NT2/D1 (cell line): ENCODE results near the gene RALGPS2.
A peak's percentile ranks its signal among the peaks of the same experiment; 100 is the strongest.
"Not testable (repeated sequence)": the region's sequence is repeated elsewhere in the genome, so short reads cannot be mapped to it uniquely, and the experiment has no call there.

Experiments
- DNase-seq: peaks from one replicate; pipeline ENCODE4 v3.0.0-alpha.2; 2011; ENCODE audit warnings: low read depth, low spot score
- H3K27me3 ChIP-seq: 2 replicates; pipeline ENCODE4 v1.6.0; 2011; ENCODE audit warnings: mild to moderate bottlenecking; ENCODE audit not compliant: insufficient read length, insufficient read depth
- H3K36me3 ChIP-seq: 2 replicates; pipeline ENCODE4 v1.6.1; 2011; ENCODE audit warnings: mild to moderate bottlenecking, low read length, mixed read lengths; ENCODE audit not compliant: insufficient read depth, insufficient read length
- H3K4me1 ChIP-seq: 2 replicates; pipeline ENCODE4 v1.5.1; 2011; ENCODE audit not compliant: insufficient read depth, insufficient read length
- H3K4me3 ChIP-seq: 2 replicates; pipeline ENCODE4 v1.5.1; 2011; ENCODE audit warnings: low read depth; ENCODE audit not compliant: insufficient read length
- H3K9ac ChIP-seq: 2 replicates; pipeline ENCODE4 v1.6.0; 2011; ENCODE audit warnings: low read depth; ENCODE audit not compliant: insufficient read length
- H3K9me3 ChIP-seq: 2 replicates; pipeline ENCODE4 v1.5.1; 2011; ENCODE audit warnings: mild to moderate bottlenecking, low read length; ENCODE audit not compliant: insufficient read depth
- SUZ12 ChIP-seq: IDR thresholded peaks from 2 replicates; pipeline ENCODE4 v1.6.1; 2011; ENCODE audit not compliant: insufficient read length, insufficient read depth; ENCODE audit errors: extremely low read depth
- YY1 ChIP-seq: IDR thresholded peaks from 2 replicates; pipeline ENCODE4 v1.6.1; 2011; ENCODE audit not compliant: insufficient read length, insufficient read depth
- ZNF274 ChIP-seq: IDR thresholded peaks from 2 replicates; pipeline ENCODE4 v1.6.1; 2011; ENCODE audit warnings: mild to moderate bottlenecking, low read depth, low read length

The RALGPS2 gene

DNA sequence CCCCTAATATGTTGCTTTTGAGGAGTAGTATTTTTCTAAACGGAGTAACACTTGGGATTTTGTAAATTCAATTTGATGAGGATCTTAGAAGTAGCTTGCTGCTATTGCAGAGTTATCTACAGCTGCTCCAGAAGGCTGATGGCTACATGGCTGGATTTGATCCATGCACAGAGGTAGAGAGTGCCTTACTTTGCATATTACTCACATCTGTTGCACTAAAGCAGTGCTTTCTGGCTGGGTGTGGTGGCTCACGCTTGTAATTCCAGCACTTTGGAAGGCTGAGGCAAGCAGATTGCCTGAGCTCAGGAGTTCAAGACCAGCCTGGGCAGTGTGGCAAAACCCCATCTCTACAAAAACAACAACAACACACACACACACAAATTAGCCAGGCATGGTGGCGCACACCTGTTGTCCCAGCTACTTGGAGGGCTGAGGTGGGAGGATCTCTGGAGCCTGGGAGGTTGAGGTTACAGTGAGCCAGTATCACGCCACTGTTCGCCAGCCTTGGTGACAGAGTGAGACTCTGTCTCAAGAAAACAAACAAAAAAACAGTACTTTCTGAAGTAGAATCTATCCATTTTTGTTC is 24.6 kb downstream of the RALGPS2 start:
- peaks cover 14% of the 10 kb centered on the region for H3K9me3 ChIP-seq
- TF ChIP-seq YY1 (no peak), SUZ12 (no peak), ZNF274 (no peak)
- no peak overlapping the region for H3K4me3 ChIP-seq
- H3K36me3 ChIP-seq = peaks cover 2% of the 10 kb centered on the region
- no peaks in the 10 kb centered on the region for H3K27me3 ChIP-seq
- H3K9ac ChIP-seq = no peak overlapping the region
- no peak for DNase-seq
- no peaks in the 10 kb centered on the region for H3K4me1 ChIP-seq

- peaks cover 27% of the 10 kb centered on the region for H3K9me3 ChIP-seq
- no peak overlapping the region for H3K4me3 ChIP-seq
- no peaks in the 10 kb centered on the region for H3K4me1 ChIP-seq
- H3K9ac ChIP-seq = no peak overlapping the region
- DNase-seq = no peak
- peaks cover 2% of the 10 kb centered on the region for H3K36me3 ChIP-seq
- no peaks in the 10 kb centered on the region for H3K27me3 ChIP-seq
- TF ChIP-seq ZNF274 (no peak), YY1 (no peak), SUZ12 (no peak)
These were observed 26.0 kb downstream of the RALGPS2 start for GRCh38 chr1:178751046-178751445.

GRCh38 chr1:178752891-178753290 is 27.8 kb downstream of the RALGPS2 start:
- Histone ChIP-seq H3K4me1 (no peaks in the 10 kb centered on the region), H3K27me3 (no peaks in the 10 kb centered on the region), H3K9ac (no peak overlapping the region), H3K9me3 (peaks cover 32% of the 10 kb centered on the region), H3K36me3 (no peaks in the 10 kb centered on the region), H3K4me3 (no peak overlapping the region)
- no peak for DNase-seq
- TF ChIP-seq SUZ12 = no peak
- no peak for TF ChIP-seq YY1
- TF ChIP-seq ZNF274 = no peak

DNA sequence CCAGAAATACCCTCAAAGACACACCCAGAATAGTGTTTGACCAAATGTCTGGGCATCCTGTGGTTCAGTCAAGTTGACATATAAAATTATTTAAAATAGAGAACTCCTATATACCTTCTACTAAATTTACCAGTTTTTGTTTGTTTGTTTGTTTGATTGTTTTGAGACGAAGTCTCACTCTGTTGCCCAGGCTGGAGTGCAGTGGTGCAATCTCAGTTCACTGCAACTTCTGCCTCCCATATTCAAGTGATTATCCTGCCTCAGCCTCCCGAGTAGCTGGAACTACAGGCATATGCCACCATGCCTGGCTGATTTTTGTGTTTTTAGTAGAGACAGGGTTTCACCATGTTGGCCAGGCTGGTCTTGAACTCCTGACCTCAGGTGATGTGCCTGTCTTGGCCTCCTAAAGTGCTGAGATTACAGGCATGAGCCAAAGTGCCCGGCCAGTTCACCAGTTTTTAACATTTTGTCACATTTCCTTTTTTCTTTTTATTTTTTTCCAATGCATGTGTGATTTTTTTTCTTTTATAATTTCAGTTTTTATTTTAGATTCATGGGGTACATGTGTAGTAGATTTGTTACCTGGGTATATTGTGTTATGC is 29.7 kb downstream of the RALGPS2 start:
- peaks cover 39% of the 10 kb centered on the region for H3K9me3 ChIP-seq
- H3K36me3 ChIP-seq, H3K4me3 ChIP-seq, DNase-seq, H3K9ac ChIP-seq, H3K27me3 ChIP-seq, H3K4me1 ChIP-seq: not testable (repeated sequence)
- peak; percentile 81 for TF ChIP-seq ZNF274

DNA sequence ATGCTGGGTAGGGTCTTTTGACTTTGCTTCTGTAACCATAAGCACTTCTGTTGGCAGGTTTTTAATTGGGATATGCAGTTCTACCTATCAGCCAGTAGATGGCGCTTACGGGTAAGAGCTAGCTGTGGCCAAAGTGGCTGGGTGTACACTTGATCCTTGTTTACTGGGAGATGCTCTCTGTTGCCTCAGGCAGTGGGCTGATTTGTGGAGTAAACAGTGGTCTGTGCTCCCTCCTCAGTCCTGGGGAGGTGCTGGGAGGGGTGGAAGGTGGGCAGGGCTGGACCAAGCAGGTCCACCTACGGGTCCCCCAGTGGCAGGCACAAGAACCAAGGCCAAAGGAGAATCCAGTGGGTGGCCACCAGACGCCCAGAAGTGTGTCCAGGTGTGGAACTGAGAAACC is 43.4 kb downstream of the RALGPS2 start:
- Histone ChIP-seq H3K4me1 (no peaks in the 10 kb centered on the region), H3K36me3 (peaks cover 9% of the 10 kb centered on the region), H3K4me3 (no peak overlapping the region), H3K9me3 (peaks cover 53% of the 10 kb centered on the region), H3K9ac (no peak overlapping the region), H3K27me3 (no peaks in the 10 kb centered on the region)
- no peak for TF ChIP-seq YY1
- no peak for TF ChIP-seq ZNF274
- DNase-seq = peak; percentile 49

DNA sequence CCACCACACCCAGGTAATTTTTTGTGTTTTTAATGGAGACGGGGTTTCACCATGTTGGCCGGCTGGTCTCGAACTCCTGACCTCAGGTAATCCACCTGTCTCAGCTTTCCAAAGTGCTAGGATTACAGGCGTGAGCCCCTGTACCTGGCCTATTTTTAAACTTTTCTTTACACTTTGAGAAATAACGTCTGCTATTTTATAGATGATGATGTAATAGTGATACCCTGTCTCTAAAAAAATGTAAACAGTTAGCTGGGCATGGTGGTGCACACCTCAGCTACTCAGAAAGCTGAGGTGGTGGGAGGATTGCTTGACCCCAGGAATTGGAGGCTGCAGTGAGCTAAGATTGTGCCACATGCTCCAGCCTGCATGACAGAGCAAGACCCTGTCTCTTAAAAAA is 47.9 kb downstream of the RALGPS2 start:
- no peak for DNase-seq
- no peak for TF ChIP-seq SUZ12
- TF ChIP-seq ZNF274 = no peak
- no peak for TF ChIP-seq YY1
- no peak overlapping the region for H3K9ac ChIP-seq

GRCh38 chr1:178774263-178774662 is 49.2 kb downstream of the RALGPS2 start:
- Histone ChIP-seq H3K27me3 (no peaks in the 10 kb centered on the region), H3K4me1 (no peaks in the 10 kb centered on the region), H3K9ac (no peak overlapping the region), H3K36me3 (peaks cover 5% of the 10 kb centered on the region), H3K4me3 (no peak overlapping the region), H3K9me3 (peaks cover 7% of the 10 kb centered on the region; the same call in 1 of the 2 replicates)
- TF ChIP-seq SUZ12 (no peak), YY1 (no peak), ZNF274 (no peak)
- no peak for DNase-seq

More for the DNA sequence above, 47.9 kb downstream of the RALGPS2 start:
- Histone ChIP-seq H3K4me1 (no peaks in the 10 kb centered on the region), H3K27me3 (no peaks in the 10 kb centered on the region), H3K36me3 (peaks cover 12% of the 10 kb centered on the region), H3K4me3 (no peak overlapping the region), H3K9me3 (peaks cover 20% of the 10 kb centered on the region)

- no peak for DNase-seq
- Histone ChIP-seq H3K4me1 (no peaks in the 10 kb centered on the region), H3K4me3 (no peak overlapping the region), H3K9me3 (no peaks in the 10 kb centered on the region), H3K36me3 (peaks cover 4% of the 10 kb centered on the region), H3K27me3 (no peaks in the 10 kb centered on the region), H3K9ac (no peak overlapping the region)
- TF ChIP-seq YY1 (no peak), SUZ12 (no peak), ZNF274 (no peak)
These were observed 51.5 kb downstream of the RALGPS2 start for GRCh38 chr1:178776553-178776952.
